Left hindlimb (tissue), 1 donor: ENCODE data around the gene GSTM2.
"Not testable (repeated sequence)": the region's sequence is repeated elsewhere in the genome, so short reads cannot be mapped to it uniquely, and the experiment has no call there.

Experiments used
- DNase-seq: peaks from one replicate; pipeline ENCODE4 v3.0.0-alpha.2; 2018

The GSTM2 gene

DNA sequence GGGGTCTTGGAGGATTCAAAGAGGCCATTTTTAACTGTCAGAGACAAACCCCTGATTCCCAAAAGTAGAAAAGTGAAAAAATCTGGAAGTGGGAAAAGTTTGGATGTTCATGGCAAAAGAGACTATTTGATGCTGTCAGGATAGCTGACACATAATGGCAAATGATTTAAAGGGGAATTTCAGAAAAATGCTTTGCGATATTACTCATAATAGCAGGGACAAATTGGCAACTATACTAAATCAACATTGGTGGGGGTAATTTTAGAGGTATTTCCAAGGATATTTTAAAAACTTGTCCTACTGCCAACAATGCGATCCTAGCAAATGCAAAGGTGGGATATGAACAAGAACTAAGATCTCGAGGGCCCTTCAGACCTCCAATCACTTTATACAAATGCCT lies 17.2 kb upstream of the GSTM2 start:
- no peak for DNase-seq

DNA sequence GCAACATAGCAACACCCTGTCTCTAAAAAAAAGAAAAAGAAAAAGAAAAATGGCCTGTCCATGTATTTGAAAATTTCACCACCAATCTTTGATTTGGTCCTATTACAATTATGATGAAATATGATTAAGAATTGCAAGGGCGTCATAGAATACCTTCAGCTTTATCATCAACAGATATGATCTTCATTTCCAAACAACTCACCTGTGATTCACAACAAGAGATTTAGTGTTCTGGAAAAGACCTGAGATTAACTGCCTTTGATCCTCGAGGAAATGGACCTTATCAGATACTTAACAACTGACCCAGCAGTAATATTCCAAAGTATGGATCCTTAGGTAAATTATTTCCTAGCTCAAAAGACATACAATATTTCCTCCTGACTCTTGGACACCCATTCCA lies 15.5 kb upstream of the GSTM2 start:
- no peak for DNase-seq

DNA sequence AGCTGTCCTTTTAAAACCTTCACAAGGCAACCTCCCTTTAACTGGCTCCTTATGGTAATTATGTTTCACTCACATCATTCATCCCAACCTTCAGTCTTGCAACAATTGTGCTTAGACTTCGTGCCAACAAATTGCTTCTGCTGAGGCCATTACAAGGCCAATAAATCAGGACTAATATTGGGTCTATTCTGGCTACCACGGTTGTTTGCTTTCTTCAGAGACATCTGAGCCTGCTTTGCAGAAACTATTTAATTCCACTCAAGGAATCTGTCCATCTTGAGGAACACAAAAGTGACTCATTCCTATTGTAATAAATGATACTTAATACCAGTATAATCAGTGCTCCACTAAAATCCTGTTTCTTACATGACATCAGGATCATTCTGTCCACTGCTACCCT lies 14.6 kb upstream of the GSTM2 start:
- no peak for DNase-seq

DNA sequence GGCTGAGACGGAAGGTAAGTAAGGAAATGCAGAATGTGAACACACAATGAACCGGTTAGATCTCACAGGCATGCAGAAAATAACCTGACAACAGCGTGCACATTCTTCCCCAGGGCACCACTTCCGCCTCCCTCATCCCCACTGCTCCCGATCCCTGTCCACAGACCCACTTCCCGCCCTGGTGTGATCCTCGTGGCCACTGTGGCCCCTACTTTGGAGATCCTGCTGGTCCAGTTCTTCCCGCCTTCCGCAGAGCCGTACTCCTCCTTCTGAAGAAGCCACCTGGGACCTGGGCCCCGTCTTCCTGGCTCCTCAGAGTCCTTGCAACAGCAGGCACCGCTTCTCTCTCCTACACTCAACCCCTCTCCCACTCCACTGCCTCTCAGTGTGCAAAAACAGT lies 13.3 kb upstream of the GSTM2 start:
- DNase-seq, result no peak

DNA sequence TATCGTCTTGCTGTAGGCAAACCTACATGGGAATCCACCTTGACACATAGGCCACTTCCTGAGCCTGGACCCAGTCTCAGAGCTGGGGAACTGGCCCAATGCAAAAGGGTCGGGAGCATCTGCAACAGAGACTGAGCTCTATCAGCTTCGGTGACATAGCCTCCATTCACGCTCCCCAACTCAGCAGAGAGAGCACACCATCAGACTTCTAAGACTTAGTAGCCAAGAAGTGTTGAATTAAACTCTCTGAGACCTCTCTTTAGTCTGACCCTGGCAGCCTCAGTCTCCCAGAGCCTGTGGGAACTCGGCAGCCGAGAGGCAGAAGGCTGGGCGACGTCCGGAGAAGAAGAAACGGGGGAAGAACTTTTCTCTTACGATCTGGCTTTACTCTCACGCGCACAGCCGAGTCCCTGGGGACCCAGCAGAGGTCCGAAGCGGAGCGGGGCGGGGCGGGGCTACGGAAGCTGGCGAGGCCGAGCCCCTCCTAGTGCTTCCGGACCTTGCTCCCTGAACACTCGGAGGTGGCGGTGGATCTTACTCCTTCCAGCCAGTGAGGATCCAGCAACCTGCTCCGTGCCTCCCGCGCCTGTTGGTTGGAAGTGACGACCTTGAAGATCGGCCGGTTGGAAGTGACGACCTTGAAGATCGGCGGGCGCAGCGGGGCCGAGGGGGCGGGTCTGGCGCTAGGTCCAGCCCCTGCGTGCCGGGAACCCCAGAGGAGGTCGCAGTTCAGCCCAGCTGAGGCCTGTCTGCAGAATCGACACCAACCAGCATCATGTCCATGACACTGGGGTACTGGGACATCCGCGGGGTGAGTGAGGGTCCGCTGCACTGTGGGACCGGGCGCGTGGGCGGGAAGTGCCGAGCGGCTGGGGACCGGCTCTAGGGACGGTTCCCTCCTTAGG lies 12.0 kb upstream of the GSTM2 start, which contains the start of gene GSTM4:
Gene GSTM4 (plus strand): TSS at position 485 of the 905 bp plus-strand sequence. CDS start 291 bp downstream, at position 776.
- peak; percentile 87 for DNase-seq

DNA sequence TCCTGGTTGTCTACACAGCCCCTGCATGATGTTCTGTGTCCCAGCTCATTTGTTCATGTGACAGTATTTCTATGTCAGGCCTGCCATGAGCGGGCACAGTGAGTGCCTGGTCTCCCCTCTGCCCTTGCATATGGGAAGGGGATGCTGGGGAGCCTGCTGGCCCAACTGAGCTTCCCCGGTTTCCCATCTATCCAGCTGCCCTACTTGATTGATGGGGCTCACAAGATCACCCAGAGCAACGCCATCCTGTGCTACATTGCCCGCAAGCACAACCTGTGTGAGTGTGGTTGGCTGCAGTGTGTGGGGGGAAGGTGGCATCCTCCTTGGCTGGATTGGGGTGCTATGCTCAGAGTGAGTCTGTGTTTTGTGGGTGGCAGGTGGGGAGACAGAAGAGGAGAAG lies 10.5 kb upstream of the GSTM2 start:
- no peak for DNase-seq

DNA sequence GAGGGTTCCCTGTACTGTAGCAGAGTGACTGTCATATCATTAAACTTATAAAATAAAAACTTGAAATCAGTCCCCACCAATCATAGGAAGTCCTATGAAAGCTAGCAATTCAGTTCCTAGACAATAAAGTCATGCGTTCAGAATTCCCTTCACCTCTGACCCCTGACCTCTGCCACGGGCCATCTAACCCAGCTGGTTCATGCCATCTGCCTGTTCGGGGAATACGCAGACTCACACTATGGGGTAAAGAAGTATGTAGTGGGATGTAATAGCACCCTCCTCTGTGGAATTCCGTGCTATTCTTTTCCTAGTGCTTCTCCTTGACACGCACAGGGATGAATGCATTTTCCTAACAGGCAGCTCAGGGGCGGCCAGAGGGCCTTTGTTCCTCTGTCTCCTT lies 9.9 kb upstream of the GSTM2 start:
- DNase-seq, result no peak

DNA sequence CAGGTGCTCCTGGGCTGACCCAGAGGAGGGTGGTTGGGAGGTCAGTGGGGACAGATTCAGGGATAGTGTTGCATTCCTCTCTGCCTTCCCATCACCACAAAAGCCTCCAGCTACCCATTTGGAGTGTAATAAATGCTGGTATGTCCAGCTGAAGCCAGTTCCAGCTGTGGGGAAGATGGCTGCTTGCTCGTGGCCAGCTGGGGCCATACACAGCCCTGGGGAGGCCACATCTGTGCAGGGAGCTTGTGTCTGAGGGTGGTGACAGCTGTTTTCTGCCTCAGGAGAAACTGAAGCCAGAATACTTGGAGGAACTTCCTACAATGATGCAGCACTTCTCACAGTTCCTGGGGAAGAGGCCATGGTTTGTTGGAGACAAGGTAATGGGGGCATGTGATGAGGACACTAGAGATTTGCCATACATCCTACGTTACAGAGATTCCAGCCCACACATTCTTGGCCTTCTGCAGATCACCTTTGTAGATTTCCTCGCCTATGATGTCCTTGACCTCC lies 9.3 kb upstream of the GSTM2 start:
- no peak for DNase-seq

DNA sequence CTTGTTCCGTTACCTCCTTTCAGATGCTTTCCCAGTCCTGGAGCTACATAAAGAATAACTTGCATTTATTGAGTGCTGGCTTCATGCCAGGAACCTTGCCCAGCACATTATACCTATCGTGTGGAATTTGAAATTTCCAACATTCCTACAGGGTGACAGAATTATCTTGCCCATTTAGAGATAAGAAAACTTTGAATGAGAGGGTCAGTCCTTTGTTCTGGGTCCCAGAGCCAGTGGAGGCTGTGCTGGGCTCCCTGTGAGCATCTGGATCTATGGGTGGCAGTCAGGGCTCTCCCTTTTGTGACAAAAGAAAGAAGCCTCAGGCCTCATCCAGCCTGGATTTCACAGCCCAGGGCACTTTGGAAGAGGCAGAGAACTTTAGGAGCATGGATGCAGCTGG lies 8.7 kb upstream of the GSTM2 start:
- no peak for DNase-seq

DNA sequence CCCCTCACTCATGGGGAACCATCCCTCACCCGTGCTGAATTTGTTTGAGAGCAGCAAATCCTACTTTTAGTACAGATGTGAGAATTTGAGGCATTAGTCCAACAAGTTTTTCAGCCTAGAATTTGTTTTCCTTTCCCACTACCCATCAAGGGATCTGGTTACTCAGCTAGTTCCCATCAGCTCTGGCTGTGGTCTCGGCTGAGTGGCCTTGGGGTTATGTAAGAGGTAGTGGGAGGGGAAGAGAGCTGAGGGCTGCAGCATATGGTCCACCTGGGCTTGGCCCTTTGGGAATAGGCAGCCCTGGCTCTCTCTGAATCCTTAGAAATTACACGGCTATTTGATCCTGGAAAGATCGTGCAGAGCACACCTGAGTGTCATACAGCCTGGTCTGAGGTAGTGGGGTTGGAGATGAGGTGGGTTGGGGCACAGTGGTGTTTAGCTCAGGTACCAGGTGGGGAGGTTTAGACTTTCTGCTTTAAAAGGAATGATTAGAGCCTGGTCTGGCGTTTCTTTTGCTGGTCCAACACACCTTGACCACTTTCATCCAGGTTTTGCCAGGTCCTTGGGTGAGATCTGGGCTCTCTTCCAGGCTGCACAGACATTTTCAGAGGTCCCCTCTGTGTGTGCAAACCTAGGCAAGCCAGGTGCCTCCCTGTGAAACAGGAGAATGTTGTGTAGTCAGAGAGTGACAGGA lies 7.7 kb upstream of the GSTM2 start:
- no peak for DNase-seq

DNA sequence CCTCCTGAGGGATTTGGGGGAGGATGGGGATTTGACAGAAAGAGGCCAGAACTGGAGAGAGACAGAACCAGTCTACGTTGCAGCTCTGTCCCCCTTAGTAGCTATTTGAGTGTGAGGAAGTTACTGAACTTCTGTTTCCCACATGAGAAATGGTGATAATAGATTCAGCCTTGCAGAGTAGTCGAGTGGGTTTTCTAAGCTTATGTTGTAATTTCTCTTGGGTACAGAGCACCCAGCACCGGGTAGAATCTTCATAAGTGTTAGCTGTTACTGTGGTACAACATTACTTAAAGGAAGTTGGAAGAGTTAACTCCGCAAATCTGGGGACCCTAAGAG lies 7.2 kb upstream of the GSTM2 start:
- DNase-seq, result not testable (repeated sequence)

DNA sequence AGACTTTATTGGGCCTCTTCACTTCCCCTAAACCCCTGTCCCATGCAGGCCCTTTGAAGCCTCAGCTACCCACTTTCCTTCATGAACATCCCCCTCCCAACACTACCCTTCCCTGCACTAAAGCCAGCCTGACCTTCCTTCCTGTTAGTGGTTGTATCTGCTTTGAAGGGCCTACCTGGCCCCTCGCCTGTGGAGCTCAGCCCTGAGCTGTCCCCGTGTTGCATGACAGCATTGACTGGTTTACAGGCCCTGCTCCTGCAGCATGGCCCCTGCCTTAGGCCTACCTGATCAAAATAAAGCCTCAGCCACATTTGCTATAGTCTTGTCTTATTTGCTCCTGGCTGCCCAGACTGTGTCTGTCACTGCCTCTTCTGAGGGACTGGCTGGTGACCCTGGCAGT lies 6.5 kb upstream of the GSTM2 start:
- DNase-seq, result no peak

DNA sequence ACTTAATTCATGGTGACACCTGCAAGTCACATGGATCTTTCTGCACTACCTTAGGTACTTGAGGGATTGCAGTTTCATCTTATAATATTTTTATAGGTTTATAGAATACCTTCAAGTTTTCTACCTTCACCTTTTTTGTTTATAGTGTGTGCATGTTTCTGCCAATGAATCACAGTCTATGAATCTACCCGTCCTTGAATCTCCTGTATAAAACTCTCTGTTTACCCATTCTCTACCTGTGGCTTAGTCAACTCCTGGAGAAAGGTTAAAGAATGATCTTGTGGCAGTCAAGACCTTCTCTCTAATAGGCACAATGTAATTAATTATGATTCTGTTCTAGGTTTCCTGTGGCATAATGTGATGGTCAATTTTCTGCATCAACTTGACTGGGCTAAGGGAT lies 3.2 kb upstream of the GSTM2 start:
- DNase-seq, result no peak

DNA sequence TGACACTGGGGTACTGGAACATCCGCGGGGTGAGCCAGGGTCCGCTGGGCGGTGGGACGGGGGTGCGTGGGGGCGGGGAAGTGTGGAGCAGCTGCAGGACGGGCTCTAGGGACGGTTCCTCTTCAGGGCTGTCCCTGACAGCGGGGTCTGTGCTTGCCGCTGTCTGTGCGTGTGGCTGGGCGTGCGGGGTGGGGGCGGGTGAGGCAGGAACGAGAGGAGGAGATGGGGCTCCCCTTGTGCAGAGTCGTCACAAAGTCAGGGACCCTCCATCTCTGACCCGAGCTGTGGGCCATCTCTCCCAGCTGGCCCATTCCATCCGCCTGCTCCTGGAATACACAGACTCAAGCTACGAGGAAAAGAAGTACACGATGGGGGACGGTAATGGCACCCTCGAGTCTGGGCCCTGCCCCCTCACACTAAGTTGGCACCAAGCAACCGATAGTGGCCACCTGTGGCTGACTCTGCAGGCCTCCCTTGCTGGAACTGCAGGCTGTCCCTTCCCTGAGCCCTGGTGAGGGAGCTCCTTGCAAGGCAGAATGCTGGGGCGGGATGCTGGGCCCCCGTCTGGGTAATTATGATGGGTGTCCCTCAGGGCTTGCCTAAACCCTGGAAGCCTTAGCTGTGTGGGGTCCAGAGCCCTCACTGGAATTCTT lies 392 bp downstream of the GSTM2 start:
- DNase-seq, result no peak

DNA sequence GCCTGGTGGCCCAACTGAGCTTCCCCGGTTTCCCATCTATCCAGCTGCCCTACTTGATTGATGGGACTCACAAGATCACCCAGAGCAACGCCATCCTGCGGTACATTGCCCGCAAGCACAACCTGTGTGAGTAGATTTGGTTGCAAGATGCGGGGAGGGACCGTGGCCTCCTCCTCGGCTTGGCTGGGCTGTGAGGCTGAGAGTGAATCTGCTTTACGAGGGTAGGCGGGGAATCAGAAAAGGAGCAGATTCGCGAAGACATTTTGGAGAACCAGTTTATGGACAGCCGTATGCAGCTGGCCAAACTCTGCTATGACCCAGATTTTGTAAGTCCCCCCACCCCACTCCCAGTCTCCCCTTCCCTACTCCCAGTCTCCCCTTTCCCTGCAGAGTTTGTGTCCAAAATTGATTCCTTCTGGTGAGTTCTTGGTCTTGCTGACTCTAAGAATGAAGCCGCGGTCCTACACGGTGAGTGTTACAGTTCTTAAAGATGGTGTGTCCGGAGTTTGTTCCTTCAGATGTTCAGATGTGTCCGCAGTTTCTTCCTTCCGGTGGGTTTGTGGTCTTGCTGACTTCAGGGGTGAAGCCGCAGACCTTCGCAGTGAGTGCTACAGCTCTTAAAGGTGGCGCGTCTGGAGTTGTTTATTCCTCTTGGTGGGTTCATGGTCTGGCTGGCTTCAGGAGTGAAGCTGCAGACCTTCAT lies 1.5 kb downstream of the GSTM2 start:
- no peak for DNase-seq

DNA sequence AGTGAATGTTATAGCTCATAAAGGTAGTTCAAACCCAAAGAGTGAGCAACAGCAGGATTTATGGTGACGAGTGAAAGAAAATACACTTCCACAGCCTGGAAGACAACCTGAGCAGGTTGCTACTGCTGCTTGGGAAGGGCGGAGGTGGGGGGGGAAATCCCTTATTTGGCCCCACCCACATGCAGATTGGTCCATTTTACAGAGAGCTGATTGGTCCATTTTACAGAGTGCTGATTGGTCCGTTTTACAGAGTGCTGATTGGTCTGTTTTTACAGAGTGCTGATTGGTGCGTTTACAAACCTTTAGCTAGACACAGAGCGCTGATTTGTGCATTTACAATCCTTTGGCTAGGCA lies 2.1 kb downstream of the GSTM2 start:
- DNase-seq, result not testable (repeated sequence)

DNA sequence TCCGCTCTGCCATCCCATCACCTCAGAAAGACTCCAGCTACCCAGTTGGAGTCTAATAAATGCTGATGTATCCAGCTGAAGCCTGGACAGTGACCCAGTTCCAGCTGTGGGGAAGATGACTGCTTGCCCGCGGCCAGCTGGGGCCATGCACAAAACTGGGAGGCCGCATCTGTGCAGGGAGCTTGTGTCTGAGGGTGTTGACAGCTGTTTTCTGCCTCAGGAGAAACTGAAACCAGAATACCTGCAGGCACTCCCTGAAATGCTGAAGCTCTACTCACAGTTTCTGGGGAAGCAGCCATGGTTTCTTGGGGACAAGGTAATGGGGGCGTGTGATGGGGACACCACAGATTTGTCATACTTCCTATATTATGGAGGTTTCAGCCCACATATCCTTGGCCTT lies 3.2 kb downstream of the GSTM2 start:
- no peak for DNase-seq

DNA sequence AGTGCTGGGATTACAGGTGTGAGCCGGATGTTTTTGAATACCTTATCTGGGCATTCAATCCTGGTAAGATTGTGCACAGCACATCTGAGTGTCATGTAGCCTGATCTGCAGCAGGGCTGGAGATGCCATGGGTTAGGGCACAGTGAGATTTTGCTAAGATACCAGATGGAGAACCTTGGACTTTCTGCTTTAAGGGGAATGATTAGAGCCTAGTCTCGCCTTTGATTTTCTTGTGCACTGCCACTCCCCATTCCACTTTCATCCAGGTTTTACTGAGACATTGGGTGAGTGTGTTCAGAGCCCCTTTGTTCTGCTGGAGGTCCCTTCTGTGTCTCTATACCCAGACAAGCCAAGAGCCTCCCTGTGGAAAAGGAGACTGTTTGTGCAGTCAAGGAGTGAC lies 6.0 kb downstream of the GSTM2 start:
- DNase-seq, result not testable (repeated sequence)

DNA sequence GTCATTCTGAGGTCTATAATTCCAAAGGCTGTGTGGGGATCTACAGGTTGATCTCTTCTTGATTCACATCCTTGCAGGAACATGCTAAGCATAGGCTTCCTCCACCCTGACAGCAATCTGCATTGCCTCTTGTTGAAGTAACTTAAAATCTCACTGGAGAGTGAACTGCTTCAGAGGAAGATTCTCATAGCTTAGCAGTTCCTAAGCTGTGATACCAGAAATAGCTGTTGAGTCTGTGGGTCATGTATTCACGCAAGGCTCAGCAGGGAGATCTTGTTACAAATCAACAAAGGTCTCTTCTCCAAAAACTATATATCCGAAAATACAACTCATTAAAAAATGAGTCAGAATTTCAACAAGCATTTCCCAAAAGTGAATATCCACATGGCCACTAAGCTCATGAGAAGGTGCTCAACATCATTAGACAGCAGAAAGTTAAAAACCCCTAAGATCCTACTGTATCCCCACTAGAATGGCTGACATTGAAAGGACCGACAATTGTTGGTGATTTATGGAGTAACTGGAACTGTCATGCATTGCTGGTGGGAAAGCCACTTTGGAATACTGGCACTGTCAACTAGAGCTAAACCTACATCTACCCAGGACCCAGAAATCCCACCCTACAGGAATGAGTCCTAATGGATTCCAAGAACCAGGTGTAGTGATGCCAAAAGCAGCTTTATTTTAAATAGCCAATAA lies 9.0 kb downstream of the GSTM2 start:
- DNase-seq, result not testable (repeated sequence)

DNA sequence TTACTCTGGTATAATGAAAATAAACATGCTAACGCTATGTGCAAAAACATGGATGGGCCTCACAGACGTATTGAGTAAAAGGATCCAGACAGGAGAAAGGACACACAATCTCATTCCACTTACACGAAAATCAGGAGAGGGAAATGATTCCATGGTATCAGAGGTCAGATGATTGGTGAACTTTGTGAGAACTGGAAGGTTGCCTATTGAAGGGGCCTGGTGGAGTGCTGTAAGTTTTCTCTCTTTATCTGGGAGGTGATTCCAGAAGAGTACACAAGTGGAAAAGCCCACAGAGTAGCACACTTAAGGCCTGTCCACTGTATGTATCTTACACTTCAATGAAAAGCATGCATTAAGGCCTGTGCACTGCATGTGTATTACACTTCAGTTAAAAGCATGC lies 9.6 kb downstream of the GSTM2 start:
- no peak for DNase-seq

DNA sequence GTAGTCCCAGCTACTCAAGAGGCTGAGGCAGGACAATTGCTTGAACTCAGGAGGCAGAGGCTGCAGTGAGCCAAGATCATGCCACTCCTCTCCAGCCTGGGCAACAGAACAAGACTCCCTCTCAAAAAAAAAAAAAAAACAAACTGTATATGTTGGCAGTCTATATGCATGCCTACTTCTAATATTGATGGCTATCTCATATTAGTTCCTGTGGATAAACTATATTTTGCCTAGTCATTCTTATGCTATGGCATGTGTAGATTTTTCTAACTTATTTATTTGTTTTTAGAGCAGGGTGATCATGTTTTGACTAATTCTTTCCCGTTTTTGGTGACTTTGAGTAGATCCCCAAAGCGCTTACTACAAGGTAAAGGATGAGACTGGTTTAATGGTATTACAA lies 10.8 kb downstream of the GSTM2 start:
- DNase-seq, result not testable (repeated sequence)

DNA sequence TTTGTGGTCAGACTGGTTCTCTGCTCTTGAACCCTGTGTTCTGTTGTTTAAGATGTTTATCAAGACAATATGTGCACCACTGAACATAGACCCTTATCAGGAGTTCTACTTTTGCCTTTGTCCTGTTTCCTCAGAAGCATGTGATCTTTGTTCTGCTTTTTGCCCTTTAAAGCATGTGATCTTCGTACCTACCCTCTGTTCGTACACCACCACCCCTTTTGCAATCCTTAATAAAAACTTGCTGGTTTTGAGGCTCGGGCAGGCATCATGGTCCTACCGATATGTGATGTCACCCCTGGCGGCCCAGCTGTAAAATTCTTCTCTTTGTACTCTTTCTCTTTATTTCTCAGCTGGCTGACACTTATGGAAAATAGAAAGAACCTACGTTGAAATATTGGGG lies 16.9 kb downstream of the GSTM2 start:
- not testable (repeated sequence) for DNase-seq
